A549 (cell line): ENCODE measurements around the gene RBM17. TPM values are rescaled to one million over a fixed set of nuclear protein-coding genes. Genes with fewer than 3 reads are reported as not detected.

Experiments used
- ATAC-seq, 2 experiments: fragments of 200-7000 bp in 1 of 2; fragments of >200 bp in 1 of 2; cut with Nextera tagmentation in 1 of 2; cut with Tn5 transposase in 1 of 2; 3 replicates each; pipeline versions ENCODE4 v1.8.0 to v1.9.1; 2018 to 2020; ENCODE audit warnings: mild to moderate bottlenecking in 1 of 2, moderate library complexity in 1 of 2
- CTCF ChIA-PET: fragments of 300-600 bp; sonication (Branson Sonifier 250); formaldehyde crosslinking; extraction: SDS; loops from one replicate; lab custom pipeline; 2021; ENCODE audit warnings: antibody characterized with exemption, inconsistent platforms; lab: Yijun Ruan, JAX
- POLR2A ChIA-PET: fragments of 350-600 bp; formaldehyde crosslinking; extraction: SDS; loops from one replicate; lab custom pipeline; 2021; ENCODE audit warnings: antibody characterized with exemption, inconsistent platforms; lab: Yijun Ruan, JAX
- DNase-seq, 2 experiments: peaks; one replicate each; pipeline versions ENCODE4 v3.0.0 to v3.0.0-alpha.2; 2011 to 2016; ENCODE audit warnings: low read depth in 1 of 2, low spot score in 1 of 2
- FAIRE-seq: peaks from 2 replicates; lab custom pipeline; 2011; peaks lifted over from hg19 to GRCh38; lab: Jason Lieb, UNC
- H3K27ac ChIP-seq, 2 experiments: fragments of >200 bp; sonication (Bioruptor Twin); formaldehyde crosslinking; 3 replicates each; pipeline ENCODE4 v1.5.1; 2016 to 2017
- H3K4me1 ChIP-seq: fragments of >200 bp; sonication (Bioruptor Twin); formaldehyde crosslinking; 3 replicates; pipeline ENCODE4 v1.6.1; 2016
- H3K4me2 ChIP-seq: fragments of >200 bp; sonication (Bioruptor Twin); formaldehyde crosslinking; 3 replicates; pipeline ENCODE4 v1.6.1; 2016
- H3K4me3 ChIP-seq: fragments of >200 bp; sonication (Bioruptor Twin); formaldehyde crosslinking; 3 replicates; pipeline ENCODE4 v1.5.1; 2016
- H3K9me3 ChIP-seq: fragments of >200 bp; sonication (Bioruptor Twin); formaldehyde crosslinking; 3 replicates; pipeline ENCODE4 v1.6.1; 2016
- BHLHE40 ChIP-seq: IDR thresholded peaks from 2 replicates; pipeline ENCODE4 v1.6.1; 2012; ENCODE audit warnings: low read depth, low read length, inconsistent platforms
- CEBPB ChIP-seq, 2 experiments: fragments of >200 bp in 1 of 2; sonication (Bioruptor Twin) in 1 of 2; formaldehyde crosslinking in 1 of 2; IDR thresholded peaks; 2 replicates each; pipeline ENCODE4 v1.6.1; 2012 to 2016
- E2F6 ChIP-seq: IDR thresholded peaks from 2 replicates; pipeline ENCODE4 v1.6.1; 2012; ENCODE audit warnings: low read depth, borderline replicate concordance
- ELK1 ChIP-seq: fragments of 150-350 bp; IDR thresholded peaks from 2 replicates; pipeline ENCODE4 v1.6.1; 2014; ENCODE audit warnings: low read depth, mild to moderate bottlenecking, low read length
- ESRRA ChIP-seq: fragments of 150-350 bp; IDR thresholded peaks from 2 replicates; pipeline ENCODE4 v1.6.1; 2014; ENCODE audit warnings: mild to moderate bottlenecking, low read length, borderline replicate concordance
- FOSB ChIP-seq: fragments of 250-450 bp; sonication (Bioruptor Pico); IDR thresholded peaks from 2 replicates; pipeline ENCODE4 v1.5.0; 2020; ENCODE audit warnings: mild to moderate bottlenecking, moderate library complexity
- HES2 ChIP-seq: fragments of >200 bp; sonication (Bioruptor Twin); formaldehyde crosslinking; IDR thresholded peaks from 2 replicates; pipeline ENCODE4 v1.6.1; 2016
- HMGXB4 ChIP-seq: fragments of 250-450 bp; sonication (Bioruptor Pico); IDR thresholded peaks from 2 replicates; pipeline ENCODE4 v1.5.0; 2021; ENCODE audit warnings: mild to moderate bottlenecking, moderate library complexity, borderline replicate concordance
- MYC ChIP-seq: IDR thresholded peaks from 2 replicates; pipeline ENCODE4 v1.6.1; 2012; ENCODE audit warnings: mild to moderate bottlenecking, inconsistent platforms, low read length, improper control_type of control experiment, borderline replicate concordance
- SMC3 ChIP-seq: fragments of >200 bp; sonication (Bioruptor Twin); formaldehyde crosslinking; IDR thresholded peaks from 3 replicates; pipeline ENCODE4 v1.6.1; 2018; ENCODE audit warnings: inconsistent platforms
- USF2 ChIP-seq: fragments of 450-650 bp; IDR thresholded peaks from 2 replicates; pipeline ENCODE4 v1.6.1; 2014; ENCODE audit warnings: antibody characterized with exemption
- ZSCAN20 ChIP-seq: fragments of 250-450 bp; sonication (Bioruptor Pico); IDR thresholded peaks from 2 replicates; pipeline ENCODE4 v1.8.0; 2022; ENCODE audit warnings: mild to moderate bottlenecking, moderate library complexity
- WGBS: methylation state at CpG from one replicate; pipeline ENCODE4 v1.1.6; 2017; ENCODE audit errors: missing lambda C conversion rate; 5-methylcytosine and 5-hydroxymethylcytosine counted together
- polyA plus RNA-seq, 4 experiments: library from polyadenylated mRNA; depleted of rRNA in 3 of 4; stranded (reverse); fragments of >200 nt; fragmentation: RNase III in 1 of 4; extraction: RNeasy Plus Mini Kit Qiagen cat#74134 plus additional on column Dnase treatment in 1 of 4; gene quantifications; 2 replicates in 3 of 4; 3 replicates in 1 of 4; pipeline ENCODE4 v1.2.3, GENCODE V29; 2011 to 2017
- TF ChIP-seq, protein P1 (sequence below): IDR thresholded peaks from 2 replicates; pipeline ENCODE4 v1.6.1; 2012

RBM17 gene
- polyA plus RNA-seq, 2 of the 4 experiments (the other 2 are of a cell fraction), result 75.2 to 121 TPM

GRCh38 chr10:6089334-6090219 is 743 bp downstream of the RBM17 start:
- no peak for FAIRE-seq
- ChIA-PET POLR2A (no interaction called here), CTCF (interaction anchor here (0.9 to 3.5 kb wide), 7 partner anchors 62 to 318 kb away, joined by 3 to 17 read pairs (median 5); partner anchors contain the start of gene PFKFB3)
- Histone ChIP-seq H3K4me3 (peak overlapping the region; percentile 94), H3K27ac (peak overlapping the region; percentile 95 to 97), H3K4me1 (peaks cover 35% of the 10 kb centered on the region), H3K4me2 (peak overlapping the region; percentile 81), H3K9me3 (no peaks in the 10 kb centered on the region)
- ATAC-seq, result peak; percentile 5 to 30; a peak in 3 of 6 replicates
- TF ChIP-seq ZSCAN20 (no peak), HMGXB4 (CRISPR knock-in tag) (peak; percentile 29; the same call in 1 of the 2 replicates)
- TF ChIP-seq, all 56 proteins: peak for 1
- DNase-seq, result no peak
- 3% methylated on average over 38 of the region's 53 CpGs for WGBS

GRCh38 chr10:6091630-6092029 is 2.8 kb downstream of the RBM17 start:
- Histone ChIP-seq H3K4me2 (peak overlapping the region; percentile 2; the same call in 1 of the 3 replicates), H3K9me3 (no peaks in the 10 kb centered on the region), H3K4me1 (peaks cover 29% of the 10 kb centered on the region), H3K27ac (no peak overlapping the region), H3K4me3 (no peak overlapping the region)
- TF ChIP-seq ELK1 (no peak), BHLHE40 (no peak), HES2 (no peak), ZSCAN20 (no peak), MYC (no peak), USF2 (no peak), FOSB (CRISPR knock-in tag) (no peak), ESRRA (no peak)
- TF ChIP-seq, protein P1, sequence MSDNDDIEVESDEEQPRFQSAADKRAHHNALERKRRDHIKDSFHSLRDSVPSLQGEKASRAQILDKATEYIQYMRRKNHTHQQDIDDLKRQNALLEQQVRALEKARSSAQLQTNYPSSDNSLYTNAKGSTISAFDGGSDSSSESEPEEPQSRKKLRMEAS, result no peak
- WGBS, result 87% methylated on average over 1 of the region's 1 CpG
- no peak for FAIRE-seq
- no peak for DNase-seq
- ChIA-PET POLR2A (no interaction called here), CTCF (interaction anchor here (1.8 to 3.5 kb wide), 4 partner anchors 17 to 315 kb away, joined by 5 to 17 read pairs (median 10); partner anchors contain the start of gene PFKFB3)
- ATAC-seq, result no peak

- ChIA-PET POLR2A (no interaction called here), CTCF (interaction anchor here (1.2 to 3.5 kb wide), 6 partner anchors 16 to 314 kb away, joined by 4 to 17 read pairs (median 6); partner anchors contain the start of gene PFKFB3)
- DNase-seq (no peak), FAIRE-seq (no peak), ATAC-seq (no peak)
- Histone ChIP-seq H3K9me3 (no peaks in the 10 kb centered on the region), H3K27ac (no peak overlapping the region), H3K4me1 (peaks cover 26% of the 10 kb centered on the region; the same call in 2 of the 3 replicates), H3K4me2 (no peak overlapping the region), H3K4me3 (no peak overlapping the region)
- WGBS, result 82% methylated on average over 2 of the region's 2 CpGs
- TF ChIP-seq ELK1, result no peak
- TF ChIP-seq SMC3, result no peak
- no peak for TF ChIP-seq E2F6
- peak; percentile 27 to 65; a peak in 2 of 4 replicates for TF ChIP-seq CEBPB (IDR thresholded peaks at IDR 0.05)
Measured at GRCh38 chr10:6092731-6093130, 3.9 kb downstream of the RBM17 start.
